ELR (cell line): ENCODE measurements around the gene CHCHD1.
"Not testable (repeated sequence)": the region's sequence is repeated elsewhere in the genome, so short reads cannot be mapped to it uniquely, and the experiment has no call there.

Experiments used
- DNase-seq: peaks from one replicate; pipeline ENCODE4 v3.0.0-alpha.2; 2015; ENCODE audit warnings: low read depth

Gene CHCHD1

DNA sequence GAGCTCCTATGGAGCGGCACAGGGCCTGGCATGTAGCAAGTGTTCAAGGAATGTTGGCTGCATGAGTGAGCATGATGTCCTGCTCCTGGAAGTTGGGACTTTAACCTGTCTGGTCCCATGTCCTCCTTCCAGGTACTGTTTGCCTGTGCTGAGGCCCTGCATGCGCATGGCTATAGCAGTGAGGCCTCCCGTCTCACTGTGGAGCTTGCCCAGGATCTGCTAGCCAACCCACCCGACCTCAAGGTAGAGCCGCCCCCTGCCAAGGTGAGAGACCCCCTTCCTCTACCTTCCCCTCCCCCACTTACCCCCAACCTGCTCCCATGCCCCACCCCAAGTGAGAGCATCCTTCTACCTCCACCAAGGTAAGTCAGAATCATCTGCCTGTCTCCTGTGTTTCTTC, 11.6 kb downstream of the CHCHD1 start:
- DNase-seq = no peak

- not testable (repeated sequence) for DNase-seq
Observed at GRCh38 chr10:73795491-73795890, 13.6 kb downstream of the CHCHD1 start.

DNA sequence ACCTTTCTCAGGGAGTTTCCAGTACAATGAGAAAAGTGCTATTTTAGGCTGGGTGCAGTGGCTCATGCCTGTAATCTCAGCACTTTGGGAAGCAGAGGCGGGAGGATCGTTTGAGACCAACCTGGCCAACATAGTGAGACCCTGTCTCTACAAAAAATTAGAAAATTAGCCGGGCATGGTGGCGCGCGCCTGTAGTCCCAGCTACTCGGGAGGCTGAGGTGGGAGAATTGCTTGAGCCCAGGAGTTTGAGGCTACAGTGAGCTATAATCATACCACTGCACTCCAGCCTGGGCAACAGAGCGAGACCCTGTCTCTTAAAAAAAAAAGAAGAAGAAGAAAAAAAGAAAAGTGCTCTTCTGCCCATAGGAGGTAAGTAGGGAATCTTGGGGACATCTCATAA, 14.2 kb downstream of the CHCHD1 start:
- not testable (repeated sequence) for DNase-seq

GRCh38 chr10:73796766-73797165, 14.9 kb downstream of the CHCHD1 start:
- DNase-seq = no peak

GRCh38 chr10:73797324-73798025, 15.6 kb downstream of the CHCHD1 start:
- DNase-seq = no peak

DNA sequence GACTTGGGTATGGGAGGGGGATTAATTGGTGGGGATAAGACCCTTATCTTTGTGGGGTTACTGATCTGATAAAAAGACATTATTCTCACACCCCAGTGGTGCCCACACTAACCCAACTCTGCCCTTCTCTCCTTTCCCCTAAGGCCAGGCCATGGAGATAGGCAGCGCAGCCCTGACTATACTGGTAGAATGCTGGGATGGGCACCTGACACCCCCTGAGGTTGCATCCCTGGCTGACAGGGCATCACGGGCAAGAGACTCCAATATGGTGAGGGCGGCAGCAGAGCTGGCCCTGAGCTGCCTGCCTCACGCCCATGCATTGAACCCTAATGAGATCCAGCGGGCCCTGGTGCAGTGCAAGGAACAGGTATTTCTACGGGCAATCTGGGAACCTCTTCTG, 16.2 kb downstream of the CHCHD1 start:
- DNase-seq = no peak

GRCh38 chr10:73798927-73799560, 17.2 kb downstream of the CHCHD1 start:
- DNase-seq = no peak

DNA sequence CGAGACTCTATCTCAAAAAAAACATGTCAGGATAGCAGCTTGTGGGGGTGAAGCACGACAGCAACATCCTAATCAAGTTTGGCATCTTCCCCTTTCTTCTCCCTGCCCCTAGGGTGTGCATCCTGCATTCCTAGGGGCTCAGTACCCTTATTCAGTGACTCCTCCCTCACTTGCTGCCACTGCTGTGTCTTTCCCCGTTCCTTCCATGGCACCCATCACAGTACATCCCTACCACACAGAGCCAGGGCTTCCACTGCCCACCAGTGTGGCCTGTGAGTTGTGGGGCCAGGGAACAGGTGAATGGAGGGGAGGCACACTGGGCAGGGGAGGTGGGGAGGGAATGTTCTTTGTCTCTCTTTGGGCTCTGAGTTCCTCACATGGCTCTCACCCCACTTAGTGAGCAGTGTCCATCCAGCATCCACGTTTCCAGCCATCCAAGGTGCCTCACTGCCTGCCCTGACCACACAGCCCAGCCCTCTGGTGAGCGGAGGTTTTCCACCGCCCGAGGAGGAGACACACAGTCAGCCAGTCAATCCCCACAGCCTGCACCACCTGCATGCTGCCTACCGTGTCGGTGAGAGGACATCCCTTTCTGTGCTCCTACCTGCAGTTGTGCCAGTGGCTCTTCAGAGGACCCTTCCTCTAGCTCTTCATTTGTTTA, 18.2 kb downstream of the CHCHD1 start:
- no peak for DNase-seq

DNA sequence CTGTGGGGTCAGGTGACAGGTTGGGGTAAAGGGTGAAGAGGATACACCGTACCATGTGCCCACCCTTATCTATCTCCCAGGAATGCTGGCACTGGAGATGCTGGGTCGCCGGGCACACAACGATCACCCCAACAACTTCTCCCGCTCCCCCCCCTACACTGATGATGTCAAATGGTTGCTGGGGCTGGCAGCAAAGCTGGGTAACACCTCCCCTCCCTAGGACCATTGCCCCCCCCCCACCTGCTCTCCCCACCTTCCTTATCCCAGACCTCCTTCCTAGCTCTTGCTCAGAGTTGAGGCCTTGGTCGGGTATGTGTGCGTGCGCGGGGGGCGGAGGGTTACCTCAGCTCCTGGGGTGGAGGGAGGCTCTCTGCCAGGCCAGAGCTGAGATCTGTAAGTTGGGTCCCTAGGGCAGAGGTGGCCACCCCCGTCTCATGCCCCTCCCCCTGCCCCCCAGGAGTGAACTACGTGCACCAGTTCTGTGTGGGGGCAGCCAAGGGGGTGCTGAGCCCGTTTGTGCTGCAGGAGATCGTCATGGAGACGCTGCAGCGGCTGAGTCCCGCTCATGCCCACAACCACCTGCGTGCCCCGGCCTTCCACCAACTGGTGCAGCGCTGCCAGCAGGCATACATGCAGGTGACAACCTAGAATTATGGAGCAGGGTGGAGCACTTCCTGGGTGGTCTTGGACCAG, 18.9 kb downstream of the CHCHD1 start:
- no peak for DNase-seq

DNA sequence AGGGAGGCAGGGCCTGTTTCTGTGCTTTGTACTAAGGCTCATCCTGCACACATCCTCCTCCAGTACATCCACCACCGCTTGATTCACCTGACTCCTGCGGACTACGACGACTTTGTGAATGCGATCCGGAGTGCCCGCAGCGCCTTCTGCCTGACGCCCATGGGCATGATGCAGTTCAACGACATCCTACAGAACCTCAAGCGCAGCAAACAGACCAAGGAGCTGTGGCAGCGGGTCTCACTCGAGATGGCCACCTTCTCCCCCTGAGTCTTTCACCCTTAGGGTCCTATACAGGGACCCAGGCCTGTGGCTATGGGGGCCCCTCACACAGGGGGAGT, 19.4 kb downstream of the CHCHD1 start:
- no peak for DNase-seq

GRCh38 chr10:73802276-73802991, 20.6 kb downstream of the CHCHD1 start:
- DNase-seq = no peak

GRCh38 chr10:73803680-73804286, 21.9 kb downstream of the CHCHD1 start:
- DNase-seq = no peak

DNA sequence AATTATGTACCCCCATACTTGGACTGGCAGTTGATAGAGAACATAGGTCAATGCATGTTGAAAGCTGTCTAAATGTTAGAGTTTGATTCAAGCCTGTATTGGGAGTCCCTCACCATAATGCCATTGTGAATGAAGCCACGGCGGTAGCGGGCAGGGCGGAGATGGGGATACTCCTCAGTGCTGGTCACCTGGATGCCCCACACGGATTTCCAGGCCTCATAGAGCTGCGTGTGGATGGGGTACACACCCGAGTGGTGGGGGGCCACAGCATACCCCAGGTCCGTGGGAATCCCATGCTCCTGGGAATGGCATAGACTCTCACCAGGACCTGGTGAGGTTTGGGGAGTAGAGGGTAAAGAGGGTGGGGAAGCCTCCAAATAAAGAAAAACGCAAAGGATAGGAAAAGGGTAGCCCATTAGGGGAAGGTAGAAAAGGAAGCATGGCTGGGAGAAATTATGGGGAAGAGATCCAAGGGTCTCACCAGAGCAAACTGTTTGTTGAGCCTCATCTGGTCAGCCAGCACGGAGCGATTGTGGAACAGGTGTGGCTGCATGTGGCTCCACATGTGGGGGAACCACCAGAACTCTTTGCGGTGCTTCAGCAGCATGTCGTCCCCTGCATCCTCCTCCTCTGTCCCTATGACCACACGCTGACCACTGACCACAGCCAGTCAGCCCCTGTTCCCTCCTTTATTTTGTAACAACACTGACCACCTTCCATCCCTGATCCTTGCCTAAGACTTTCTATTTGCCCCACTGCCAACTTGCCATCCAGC, 24.5 kb downstream of the CHCHD1 start:
- no peak for DNase-seq

GRCh38 chr10:73807471-73807870, 25.6 kb downstream of the CHCHD1 start:
- DNase-seq = no peak

GRCh38 chr10:73808021-73808815, 26.4 kb downstream of the CHCHD1 start:
- DNase-seq = no peak

- DNase-seq = no peak
Observed at GRCh38 chr10:73809061-73809818, 27.4 kb downstream of the CHCHD1 start.

- no peak for DNase-seq
Observed at GRCh38 chr10:73810358-73810734, 28.5 kb downstream of the CHCHD1 start.

- peak; percentile 44 for DNase-seq
Observed at GRCh38 chr10:73810735-73811465, 29.1 kb downstream of the CHCHD1 start.

DNA sequence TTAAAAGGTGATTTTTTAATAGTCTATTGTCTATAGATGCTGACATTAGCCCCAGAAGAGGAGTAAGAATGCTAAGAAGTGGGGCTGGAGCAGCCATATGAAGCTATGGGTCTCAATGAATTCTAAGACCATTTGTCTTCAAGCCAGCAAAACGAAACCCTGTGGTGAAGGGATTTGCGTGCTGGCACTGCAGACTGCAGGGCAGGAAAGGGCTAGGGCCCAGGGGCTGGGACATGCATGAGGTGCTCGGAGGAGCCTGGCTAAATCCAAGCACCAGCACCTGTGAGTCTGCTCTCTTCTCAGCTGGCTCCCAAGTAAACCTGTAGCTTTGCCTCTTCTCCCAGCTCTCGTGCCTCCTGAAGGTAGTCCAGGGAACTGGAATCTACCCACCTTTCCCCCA, 30.8 kb downstream of the CHCHD1 start:
- no peak for DNase-seq
